ENCODE data around the gene VPS4A.
A peak's percentile ranks its signal among the peaks of the same experiment; 100 is the strongest.
"Not testable (repeated sequence)": the region's sequence is repeated elsewhere in the genome, so short reads cannot be mapped to it uniquely, and the experiment has no call there.

Gene VPS4A
- 34.5 to 52.1 reads per million in 2 donors for total RNA-seq

DNA sequence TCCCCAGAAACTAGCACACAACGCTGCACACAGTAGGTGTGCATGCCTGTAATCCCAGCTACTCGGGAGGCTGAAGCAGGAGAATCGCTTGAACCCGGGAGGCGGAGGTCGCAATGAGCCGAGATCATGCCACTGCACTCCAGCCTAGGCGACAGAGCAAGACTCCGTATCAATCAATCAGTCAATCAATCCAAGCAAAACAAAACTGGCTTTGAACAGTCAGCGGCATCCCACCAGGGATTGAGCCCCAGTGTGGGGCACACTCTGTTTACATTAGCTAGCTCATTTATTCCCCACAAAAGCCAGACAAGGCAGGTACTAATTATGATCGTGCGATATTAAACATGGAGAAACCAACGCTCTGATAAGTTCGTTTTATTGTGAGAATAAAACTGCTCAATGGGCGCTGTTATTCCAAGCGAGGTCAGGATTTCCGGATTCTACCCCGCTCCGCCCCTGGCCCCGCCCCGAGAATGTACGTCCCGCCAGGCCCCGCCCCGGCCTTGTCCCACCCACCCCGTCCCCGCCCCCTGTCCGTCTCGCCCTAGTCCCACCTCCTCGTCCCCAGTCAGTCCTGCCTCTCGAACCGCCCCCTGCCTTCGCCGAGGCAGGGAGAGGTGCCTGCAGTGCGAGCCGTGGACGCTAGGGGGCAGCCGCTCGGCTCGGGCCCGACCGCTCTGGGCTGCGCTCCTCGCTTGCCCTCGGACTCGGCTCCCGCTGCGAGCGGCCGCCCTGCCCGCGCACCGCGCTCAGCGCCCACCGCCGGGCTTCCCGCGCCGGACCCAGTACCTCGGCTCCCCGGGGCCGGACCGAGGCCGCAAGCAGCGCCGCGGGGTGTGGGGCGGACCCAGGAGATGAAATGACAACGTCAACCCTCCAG lies at the start of gene VPS4A:
Gene VPS4A, plus strand, starts transcription at position 698 of the 880 bp plus-strand sequence. Its CDS starts 162 bp downstream, at position 860.
- peak; percentile 99 for DNase-seq

DNA sequence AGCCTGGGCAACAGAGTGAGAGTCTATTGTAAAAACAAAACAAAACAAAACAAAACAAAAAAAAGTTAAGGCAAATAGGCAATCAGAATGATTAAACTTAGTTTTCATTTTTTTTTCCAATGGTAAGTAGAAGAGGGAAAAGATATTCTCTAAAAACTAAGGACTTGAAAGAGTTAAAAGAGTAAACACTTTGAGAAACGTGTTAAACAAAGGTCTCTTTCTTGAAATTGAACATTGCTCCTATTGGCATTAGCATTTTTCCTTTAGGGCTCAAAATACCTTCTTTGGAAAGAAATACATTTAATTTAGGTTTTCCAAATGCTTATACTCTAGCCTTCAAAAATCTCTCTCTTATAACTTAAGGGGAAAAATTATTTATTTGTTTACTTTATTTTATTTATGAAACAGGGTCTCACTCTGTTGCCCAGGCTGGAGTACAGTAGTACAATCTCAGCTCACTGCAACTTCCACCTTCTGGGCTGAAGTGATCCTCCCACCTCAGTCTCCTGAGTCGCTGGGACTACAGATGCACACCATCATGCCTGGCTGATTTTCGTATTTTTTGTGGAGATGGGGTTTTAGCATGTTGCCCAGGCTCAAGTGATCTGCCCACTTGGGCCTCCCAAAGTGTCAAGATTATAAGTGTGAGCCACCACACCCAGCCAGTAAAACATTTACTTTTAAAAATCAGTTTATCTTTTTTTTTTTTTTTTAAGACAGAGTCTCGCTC lies 44.7 kb upstream of the VPS4A start:
- no peak for DNase-seq

DNA sequence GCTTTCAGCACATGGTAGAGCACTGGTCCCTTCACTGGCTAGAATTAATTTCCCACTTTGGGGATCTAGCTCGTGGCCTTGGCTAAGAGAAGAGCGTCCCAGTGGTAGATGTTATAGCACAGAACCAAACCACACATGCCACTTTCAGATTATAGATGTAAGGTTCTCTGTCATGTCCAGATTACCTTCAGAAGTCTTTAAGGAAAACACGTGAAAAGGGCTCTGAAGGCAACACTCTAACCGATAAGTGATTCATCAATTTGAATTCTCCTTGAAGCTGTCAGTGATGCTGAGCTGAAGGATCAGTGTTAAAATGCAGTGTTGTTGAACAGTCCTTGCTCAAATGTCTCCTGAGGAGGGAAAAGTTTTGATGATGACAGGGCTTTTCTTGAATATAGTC lies 43.5 kb upstream of the VPS4A start:
- no peak for DNase-seq

DNA sequence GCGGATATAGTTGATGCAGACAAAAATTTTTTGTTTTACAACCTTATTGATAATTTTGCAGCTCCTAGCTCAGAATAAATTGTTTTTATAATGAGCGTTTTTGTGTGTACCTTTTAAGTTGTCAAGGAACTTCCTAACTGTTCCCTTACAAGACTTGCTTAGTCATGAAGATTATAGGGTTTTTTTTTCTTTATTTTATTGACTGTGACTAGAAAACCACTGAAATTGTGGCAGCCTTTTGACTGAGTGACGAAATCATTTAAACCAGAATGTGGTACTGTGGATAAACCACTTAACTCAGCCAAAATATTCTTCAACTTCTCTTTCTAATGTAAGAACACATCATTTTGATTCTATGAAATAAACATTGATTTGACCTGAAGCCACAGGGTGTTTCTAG lies 40.8 kb upstream of the VPS4A start:
- DNase-seq, result no peak

DNA sequence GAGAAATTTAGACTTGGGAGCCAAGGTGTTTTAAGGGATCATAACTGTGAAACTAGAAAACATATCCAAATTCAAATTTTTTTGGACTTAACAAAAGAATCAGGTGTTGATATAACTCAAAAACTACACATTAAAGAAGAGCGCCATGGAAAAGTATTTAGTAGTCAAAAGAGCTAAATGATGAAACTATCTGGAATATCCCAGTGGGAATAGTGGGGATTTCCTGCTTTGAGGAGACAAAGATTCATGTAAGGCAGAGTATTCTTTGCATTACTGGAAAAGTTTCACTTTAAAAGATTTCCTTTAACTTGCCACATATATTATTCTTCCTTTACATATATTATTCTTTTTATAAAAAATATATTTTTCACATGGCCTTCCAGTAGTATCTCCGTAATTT lies 40.3 kb upstream of the VPS4A start:
- DNase-seq, result no peak

DNA sequence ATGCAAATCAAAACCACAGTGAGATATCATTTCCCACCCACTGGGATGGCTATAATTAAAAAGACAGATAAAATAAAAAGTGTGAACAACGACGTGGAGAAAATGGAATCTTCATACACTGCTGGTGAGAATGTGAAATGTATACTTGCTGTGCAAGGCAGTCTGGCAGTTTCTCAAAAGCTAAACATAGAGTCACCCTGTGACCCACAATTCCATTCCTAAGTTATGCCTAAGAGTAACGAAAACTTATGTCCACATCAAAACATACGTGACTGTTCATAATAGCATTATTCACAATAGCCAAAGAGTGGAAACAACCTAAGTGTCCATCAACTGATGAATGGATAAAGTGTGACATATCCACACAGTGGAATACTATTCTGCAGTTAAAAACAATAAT lies 38.1 kb upstream of the VPS4A start:
- DNase-seq, result no peak

DNA sequence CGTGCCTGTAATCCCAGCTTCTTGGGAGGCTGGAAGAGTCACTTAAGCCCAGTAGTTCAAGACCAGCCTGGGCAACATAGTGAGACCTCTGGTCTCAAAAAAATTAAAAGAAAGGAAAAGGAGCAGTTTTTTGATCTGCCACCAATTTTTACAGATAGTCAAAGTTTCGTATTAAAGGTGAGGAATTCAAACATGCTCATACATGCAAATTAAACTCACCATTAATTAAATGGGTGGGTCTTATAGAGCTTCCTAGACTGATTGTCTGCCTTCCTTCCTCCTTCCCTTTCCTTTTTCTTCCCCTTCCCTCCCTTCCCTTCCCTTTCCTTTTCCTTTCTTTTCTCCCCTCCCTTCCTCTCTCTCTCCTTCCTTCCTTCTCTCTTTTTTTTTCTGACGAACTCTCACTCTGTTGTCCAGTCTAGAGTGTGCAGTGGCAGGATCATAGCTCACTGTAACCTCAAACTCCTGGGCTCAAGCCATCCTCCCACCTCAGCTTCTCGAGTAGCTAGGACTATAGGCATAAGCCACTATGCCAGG lies 36.4 kb upstream of the VPS4A start:
- no peak for DNase-seq

DNA sequence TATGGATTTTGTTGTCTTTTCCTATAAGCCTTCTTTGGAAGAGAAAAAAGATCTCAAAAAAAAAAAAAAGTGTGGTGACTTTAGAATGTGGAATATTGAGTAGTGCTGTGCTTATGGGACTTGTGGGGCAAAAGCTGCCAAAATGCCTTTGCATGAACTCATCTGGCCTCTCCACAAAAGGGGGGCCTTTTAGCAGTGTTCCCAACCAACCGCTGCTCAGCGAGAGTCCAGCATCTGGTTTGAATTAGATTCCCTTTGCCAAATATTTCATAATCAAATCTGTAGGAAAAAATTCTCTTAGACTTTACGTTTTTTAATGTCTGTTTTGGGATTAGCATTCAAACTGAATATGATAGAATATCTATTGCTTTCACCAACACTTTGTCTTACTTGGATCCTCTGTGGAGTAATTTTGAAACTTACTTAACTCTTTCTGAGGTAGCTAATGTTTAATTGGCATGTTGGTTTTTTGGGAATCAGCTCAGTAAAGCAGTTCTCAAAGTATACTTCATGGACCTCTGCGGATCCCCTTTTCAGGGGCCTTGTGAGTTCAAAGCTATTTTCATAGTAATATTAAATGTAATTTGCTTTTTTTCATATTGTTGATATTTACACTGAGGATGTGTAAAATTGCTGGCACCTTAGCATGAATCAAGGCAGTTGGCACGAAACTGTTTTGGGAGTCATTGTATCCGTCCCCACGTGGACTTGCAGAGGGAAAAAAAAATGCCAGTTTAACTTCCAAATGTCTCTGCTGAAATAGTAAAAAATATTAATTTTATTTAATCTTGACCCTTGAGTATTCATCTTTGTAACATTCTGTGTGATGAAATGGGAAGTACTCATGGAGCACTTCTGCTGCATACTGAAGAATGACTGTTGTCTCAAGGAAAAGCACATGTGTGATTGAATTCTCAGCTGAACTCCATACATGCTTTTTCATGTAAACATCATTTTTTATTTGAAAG lies 34.7 kb upstream of the VPS4A start:
- DNase-seq, result no peak

DNA sequence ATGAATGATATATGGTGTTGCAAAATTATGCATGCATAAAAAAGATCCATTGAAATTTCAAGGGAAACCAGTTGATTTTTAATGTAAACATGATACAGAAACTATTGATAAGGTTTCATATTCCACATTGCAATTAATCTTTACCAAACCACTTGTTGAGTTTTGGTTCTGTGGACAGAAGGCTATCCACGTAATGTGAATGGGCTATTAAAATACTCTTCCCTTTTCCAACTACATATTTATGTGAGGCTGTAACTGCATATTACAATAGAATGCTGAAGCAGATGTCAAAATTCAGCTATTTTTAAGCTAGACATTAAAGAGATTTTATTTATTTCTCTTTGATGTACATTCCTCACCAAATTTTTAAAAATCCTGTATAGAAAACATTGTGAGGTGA lies 33.7 kb upstream of the VPS4A start:
- no peak for DNase-seq

DNA sequence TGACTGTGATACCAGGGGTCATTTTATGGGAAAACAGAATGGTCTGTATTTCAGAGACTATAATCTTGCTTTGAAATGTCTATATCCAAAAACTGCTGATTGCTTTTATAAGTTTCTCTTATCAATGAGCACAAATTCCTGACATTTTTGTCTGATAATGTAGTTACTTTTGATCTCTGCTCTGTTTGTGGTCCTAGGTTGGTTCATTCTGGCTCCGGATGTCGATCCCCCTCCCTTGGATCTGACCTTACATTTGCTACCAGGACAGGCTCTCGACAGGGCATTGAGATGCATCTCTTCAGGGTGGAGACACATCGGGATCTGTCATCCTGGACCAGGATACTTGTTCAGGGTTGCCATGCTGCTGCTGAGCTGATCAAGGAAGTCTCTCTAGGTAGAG lies 27.3 kb upstream of the VPS4A start:
- DNase-seq, result no peak

DNA sequence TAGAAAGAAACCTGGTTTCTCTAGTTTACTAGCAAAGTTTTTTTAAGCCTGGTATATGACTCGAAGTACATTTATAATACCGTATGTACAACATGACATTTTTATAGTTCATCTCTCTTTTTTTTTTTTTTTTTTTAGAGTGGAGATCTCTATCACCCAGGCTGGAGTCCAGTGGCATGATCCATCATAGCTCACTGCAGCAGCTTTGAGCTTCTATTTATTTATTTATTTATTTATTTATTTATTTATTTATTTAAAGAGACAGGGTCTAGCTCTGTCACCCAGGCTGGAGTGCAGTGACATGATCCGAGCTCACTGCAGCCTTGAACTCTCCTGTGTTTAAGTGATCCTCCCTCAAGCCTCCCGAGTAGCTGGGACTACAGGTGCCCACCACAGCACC lies 25.9 kb upstream of the VPS4A start:
- DNase-seq, result no peak

DNA sequence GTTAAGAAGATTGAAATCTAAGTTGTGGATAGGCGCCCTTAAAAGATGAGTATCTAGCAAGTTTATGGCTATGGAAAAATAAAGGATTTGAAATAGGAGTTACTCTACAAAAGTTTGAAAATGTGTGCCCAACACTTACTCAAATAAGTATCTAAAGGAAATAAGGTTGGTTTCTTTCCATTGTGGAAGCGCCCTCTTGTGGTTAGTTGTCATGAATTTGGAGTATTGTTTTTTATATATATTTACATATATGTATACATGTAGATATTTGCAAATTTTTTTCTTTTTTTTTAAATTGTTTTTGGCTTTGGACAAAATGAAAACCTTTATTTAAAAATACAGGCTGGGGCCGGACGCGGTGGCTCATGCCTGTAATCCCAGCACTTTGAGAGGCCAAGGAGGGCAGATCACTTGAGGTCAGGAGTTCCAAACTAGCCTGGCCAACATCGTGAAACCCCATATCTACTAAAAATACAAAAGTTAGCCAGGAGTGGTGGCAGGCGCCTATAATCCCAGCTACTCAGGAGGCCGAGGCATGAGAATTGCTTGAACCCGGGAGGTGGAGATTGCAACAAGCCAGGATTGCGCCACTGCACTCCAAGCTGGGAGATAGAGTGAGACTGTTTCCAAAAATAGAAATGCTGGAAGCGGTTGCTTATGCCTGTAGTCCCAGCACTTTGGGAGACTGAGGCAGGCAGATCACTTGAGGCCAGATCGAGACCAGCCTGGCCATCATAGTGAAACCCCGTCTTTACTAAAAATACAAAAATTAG lies 24.0 kb upstream of the VPS4A start:
- DNase-seq, result peak; percentile 25

DNA sequence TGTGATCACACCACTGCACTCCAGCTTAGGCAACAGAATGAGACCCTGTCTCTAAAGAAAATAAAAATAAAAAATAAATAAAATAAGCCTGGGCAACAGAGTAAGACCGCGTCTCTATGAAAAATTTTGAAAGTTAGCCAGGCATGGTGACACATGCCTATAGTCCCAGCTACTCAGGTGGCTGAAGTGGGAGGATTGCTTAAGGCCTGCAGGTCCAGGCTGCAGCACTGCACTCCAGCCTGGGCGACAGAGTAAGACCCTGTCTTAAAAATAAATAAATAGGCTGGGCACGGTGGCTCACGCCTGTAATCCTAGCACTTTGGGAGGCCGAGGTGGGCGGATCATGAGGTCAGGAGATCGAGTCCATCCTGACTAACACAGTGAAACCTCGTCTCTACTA lies 19.5 kb upstream of the VPS4A start:
- DNase-seq, result not testable (repeated sequence)

DNA sequence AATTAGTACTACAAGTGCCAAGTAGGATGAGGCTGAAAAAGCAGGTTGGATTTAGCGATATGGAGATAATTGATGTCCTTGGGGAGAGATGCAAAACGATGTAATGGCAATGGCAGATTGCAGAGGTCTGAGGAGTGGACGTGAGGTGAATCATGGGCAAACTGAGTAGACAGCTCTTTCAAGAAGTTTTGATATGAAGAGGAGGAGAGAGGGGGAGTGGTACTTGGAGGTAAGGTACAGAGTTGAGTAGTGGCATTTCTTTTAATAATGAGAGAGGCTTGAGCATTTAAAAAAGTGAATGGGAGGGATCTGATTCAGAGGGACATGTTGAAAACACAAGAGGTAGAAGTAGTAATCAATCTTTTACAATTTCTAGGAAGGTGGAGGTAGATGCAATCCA lies 17.7 kb upstream of the VPS4A start:
- no peak for DNase-seq

DNA sequence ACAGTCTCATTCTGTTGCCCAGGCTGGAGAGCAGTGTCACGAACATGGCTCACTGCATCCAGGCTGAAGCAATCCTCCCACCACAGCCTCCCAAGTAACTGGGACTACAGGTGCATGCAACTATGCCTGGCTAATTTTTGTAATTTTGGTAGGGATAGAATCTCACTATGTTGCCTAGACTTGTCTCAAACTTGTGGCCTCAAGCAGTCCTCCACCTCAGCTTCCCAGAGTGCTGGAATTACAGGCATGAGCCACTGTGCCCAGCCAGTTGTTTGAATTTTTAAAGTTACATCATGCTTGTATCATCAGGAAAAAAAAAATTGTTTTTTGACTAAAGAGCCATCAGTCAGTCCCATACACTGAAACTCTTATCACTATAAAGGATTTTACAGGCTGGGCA lies 17.1 kb upstream of the VPS4A start:
- DNase-seq, result no peak

DNA sequence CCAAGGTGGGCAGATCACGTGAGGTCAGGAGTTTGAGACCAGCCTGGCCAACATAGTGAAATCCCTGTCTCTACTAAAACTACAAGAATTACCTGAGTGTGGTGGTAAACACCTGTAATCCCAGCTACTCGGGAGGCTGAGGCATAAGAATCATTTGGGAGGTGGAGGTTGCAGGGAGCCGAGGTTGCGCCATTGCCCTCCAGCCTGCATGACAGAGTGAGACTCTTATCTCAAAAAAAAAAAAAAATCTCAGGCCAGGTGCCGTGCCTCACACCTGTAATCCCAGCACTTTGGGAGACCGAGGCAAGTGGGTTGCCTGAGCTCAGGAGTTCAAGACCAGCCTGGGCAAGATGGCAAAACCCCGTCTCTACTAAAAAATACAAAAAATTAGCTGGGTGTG lies 14.4 kb upstream of the VPS4A start:
- not testable (repeated sequence) for DNase-seq

DNA sequence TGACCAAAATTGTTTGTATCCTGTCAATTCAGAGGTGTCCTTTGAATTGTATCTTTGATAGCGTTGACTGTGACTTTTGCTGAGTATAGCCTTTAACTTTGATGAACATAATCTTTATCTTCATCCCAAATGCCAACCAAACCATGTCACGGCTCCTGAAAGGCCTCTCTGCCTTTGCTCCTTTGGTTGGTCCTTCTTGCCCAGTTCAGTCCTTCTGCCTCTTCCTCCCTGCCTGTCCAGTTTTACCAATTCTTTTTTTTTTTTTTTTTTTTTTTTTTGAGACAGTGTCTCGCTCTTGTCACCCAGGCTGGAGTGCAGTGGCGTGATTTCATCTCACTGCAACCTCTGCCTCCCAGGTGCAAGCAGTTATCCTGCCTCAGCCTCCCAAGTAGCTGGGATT lies 12.9 kb upstream of the VPS4A start:
- no peak for DNase-seq

DNA sequence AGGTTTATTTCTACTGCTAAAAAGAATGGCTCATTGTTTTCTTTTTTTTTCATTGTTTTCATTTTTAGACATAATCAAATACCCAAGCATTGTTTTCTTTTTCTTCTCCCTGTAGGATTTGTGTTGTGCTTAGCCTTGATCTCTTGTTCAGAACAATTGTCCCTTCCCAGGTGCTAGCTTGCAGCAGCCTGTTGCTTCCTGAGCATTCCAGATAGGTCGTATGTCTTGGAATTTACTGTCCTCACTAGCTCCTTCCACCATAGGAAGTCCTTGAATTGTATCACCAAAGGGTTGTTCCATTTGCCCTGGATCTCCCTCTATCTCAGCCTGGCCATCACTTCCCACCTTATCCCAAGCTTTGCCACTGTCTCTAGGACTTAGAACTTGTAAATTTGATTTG lies 10.0 kb upstream of the VPS4A start:
- DNase-seq, result no peak

DNA sequence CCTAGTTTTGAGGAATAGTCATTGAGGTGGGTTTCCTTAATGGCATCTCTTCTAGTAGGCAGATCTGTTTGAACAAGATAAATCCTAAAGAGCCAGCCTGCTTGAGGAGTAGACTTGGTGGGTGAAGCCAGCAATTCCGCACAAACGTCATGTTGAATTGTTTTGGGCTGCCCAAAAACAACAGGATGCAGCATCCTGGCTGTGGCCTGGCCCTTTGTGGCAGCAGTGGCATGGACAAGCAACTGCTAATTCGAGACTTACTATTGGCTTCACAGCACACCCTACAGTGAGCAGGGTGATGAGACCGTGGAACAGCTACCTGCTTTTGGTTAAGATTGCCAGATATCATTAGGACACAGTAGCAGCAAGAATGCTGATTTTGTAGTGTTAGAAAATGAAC lies 9.3 kb upstream of the VPS4A start:
- no peak for DNase-seq

DNA sequence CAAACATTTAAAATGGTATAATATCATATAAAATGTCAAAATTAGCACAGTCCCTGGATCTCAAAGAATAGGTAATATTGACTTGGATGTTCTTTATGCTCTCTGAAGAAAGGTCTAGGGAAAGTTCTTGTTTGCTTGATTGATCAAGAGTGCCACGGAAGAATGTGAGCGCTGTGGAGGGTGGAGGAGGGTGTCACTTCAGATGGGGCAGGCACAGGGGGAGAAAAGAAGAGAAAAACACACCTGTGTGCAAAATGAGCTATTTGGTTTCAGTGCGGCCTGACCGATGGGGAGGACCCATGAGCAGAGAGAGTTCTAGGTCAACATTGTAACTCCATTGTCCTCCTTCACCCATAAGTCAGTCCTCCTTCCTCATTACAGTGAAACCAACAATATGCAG lies 8.8 kb upstream of the VPS4A start:
- DNase-seq, result no peak

DNA sequence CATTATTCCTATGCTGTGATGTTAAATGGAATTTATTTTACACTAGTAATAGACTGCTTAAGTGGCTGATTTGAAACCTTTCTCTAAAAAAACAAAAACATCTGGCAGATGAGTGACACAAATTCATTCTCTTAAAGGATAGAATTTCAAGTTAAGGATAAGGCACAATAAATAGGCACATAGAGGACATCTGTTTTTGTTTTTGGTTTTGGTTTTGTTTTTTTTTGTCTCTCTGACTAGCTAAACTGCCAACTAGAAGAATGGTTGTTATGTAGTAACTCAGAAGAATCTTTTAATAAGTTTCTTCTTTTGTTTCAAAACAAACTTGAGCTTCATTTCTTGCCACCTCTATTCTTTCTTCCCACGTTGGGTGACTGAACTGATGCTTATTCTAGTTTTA lies 5.1 kb upstream of the VPS4A start:
- no peak for DNase-seq

DNA sequence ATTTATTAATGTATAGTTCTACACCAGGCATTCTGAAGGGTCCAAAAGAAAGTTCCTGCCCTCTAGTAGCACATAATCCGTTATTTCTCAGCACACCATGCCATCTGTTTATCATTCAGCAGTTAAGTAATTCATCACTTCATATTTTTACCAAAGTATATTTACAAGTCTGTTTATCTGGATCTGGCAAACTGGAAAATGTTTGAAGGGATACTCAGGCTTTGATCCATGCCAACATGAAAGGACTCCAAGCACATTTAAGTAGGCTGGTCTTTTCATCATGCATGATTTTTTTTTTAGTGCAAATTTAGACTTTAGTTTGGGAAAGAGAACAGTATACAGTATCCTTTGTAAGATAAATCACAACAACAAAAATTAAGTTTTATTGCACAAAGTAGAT lies 4.1 kb upstream of the VPS4A start:
- DNase-seq, result no peak
